A549 (cell line): Measurements from ENCODE around the gene PNMT.

Source experiments
- CTCF ChIP-seq: fragments of >200 bp; sonication (Bioruptor Twin); formaldehyde crosslinking; IDR thresholded peaks from 3 replicates; pipeline ENCODE4 v1.5.1; 2016
- EP300 ChIP-seq, 2 experiments: fragments of >200 bp; sonication (Bioruptor Twin); formaldehyde crosslinking; IDR thresholded peaks; 2 replicates in 1 of 2; 3 replicates in 1 of 2; pipeline ENCODE4 v1.6.1; 2016 to 2017
- HMGXB4 ChIP-seq: fragments of 250-450 bp; sonication (Bioruptor Pico); IDR thresholded peaks from 2 replicates; pipeline ENCODE4 v1.5.0; 2021; ENCODE audit warnings: mild to moderate bottlenecking, moderate library complexity, borderline replicate concordance
- NR3C1 ChIP-seq: fragments of >200 bp; sonication (Bioruptor Twin); formaldehyde crosslinking; IDR thresholded peaks from 3 replicates; pipeline ENCODE4 v1.6.1; 2017
- POLR2A ChIP-seq: IDR thresholded peaks from 2 replicates; pipeline ENCODE4 v1.6.1; 2012; ENCODE audit warnings: mild to moderate bottlenecking, low read length
- RAD21 ChIP-seq, 2 experiments: fragments of >200 bp in 1 of 2; sonication (Bioruptor Twin) in 1 of 2; formaldehyde crosslinking in 1 of 2; IDR thresholded peaks in 1 of 2; conservative IDR thresholded peaks in 1 of 2; 2 replicates in 1 of 2; 3 replicates in 1 of 2; pipeline ENCODE4 v1.6.1; 2012 to 2018; ENCODE audit warnings: inconsistent platforms in 1 of 2
- USF2 ChIP-seq: fragments of 450-650 bp; IDR thresholded peaks from 2 replicates; pipeline ENCODE4 v1.6.1; 2014; ENCODE audit warnings: antibody characterized with exemption

- TF ChIP-seq CTCF: no peak
- no peak for TF ChIP-seq USF2
- no peak for TF ChIP-seq EP300 (IDR thresholded peaks at IDR 0.05)
- no peak for TF ChIP-seq NR3C1
- TF ChIP-seq RAD21 (conservative IDR thresholded peaks at IDR 0.05 in 1 of 2, IDR thresholded peaks at IDR 0.05 in 1 of 2): no peak
- TF ChIP-seq POLR2A: no peak
- no peak for TF ChIP-seq HMGXB4 (CRISPR knock-in tag)
These were observed 4.9 kb upstream of the PNMT start for GRCh38 chr17:39663340-39663687.
